GM12878 (cell line): ENCODE data around the gene PTPRN2. TPM values are rescaled to one million over a fixed set of nuclear protein-coding genes. Genes with fewer than 3 reads are reported as not detected.

Source experiments
- ATAC-seq: fragments of 200-7000 bp; cut with Tn5 transposase; 3 replicates; pipeline ENCODE4 v1.9.1; 2020; ENCODE audit warnings: mild to moderate bottlenecking, moderate library complexity
- BruUV-seq: library from RNA; stranded (reverse); fragments of 400-500 nt; replicated peaks from 2 replicates; lab custom pipeline; 2021; lab: Mats Ljungman, UMichigan
- CTCF ChIA-PET: fragments of 300-600 bp; sonication (Branson Sonifier 250); formaldehyde crosslinking; extraction: SDS; loops from one replicate; lab custom pipeline; 2021; ENCODE audit warnings: inconsistent platforms; lab: Yijun Ruan, JAX
- POLR2A ChIA-PET: fragments of 350-600 bp; formaldehyde crosslinking; extraction: SDS; loops from one replicate; lab custom pipeline; 2021; ENCODE audit warnings: inconsistent platforms; lab: Charles Lee
- RAD21 ChIA-PET: fragments of 300-600 bp; sonication (Branson Sonifier 250); formaldehyde crosslinking; loops from one replicate; lab custom pipeline; 2023; ENCODE audit warnings: antibody characterized with exemption; ENCODE audit not compliant: unreplicated experiment; lab: Charles Lee
- SMC1A ChIA-PET: fragments of 300-600 bp; sonication (Branson Sonifier 250); formaldehyde crosslinking; loops from one replicate; lab custom pipeline; 2023; ENCODE audit not compliant: unreplicated experiment, uncharacterized antibody; lab: Charles Lee
- DNase-seq: peaks from one replicate; pipeline ENCODE4 v3.0.0-alpha.2; 2011; ENCODE audit warnings: low read depth, low spot score
- FAIRE-seq: peaks from 3 replicates; lab custom pipeline; 2011; peaks lifted over from hg19 to GRCh38; lab: Jason Lieb, UNC
- H2AFZ ChIP-seq: 2 replicates; pipeline ENCODE4 v1.6.0; 2011; ENCODE audit warnings: low read depth, low read length, control low read depth; ENCODE audit not compliant: control insufficient read depth
- H3K27ac ChIP-seq: 2 replicates; pipeline ENCODE4 v1.5.1; 2011; ENCODE audit warnings: control low read depth; ENCODE audit not compliant: control insufficient read depth, insufficient read depth
- H3K27me3 ChIP-seq, 2 experiments: replicated peaks in 1 of 2; 2 replicates each; pipeline versions ENCODE4 v1.6.0 to v1.6.1; 2011; ENCODE audit warnings: low read length in 1 of 2; ENCODE audit not compliant: control insufficient read depth in 2 of 2, insufficient read depth in 2 of 2
- H3K36me3 ChIP-seq, 2 experiments: 2 replicates each; pipeline ENCODE4 v1.5.1; 2011; ENCODE audit warnings: low read length in 1 of 2; ENCODE audit not compliant: control insufficient read depth in 2 of 2, insufficient read depth in 2 of 2
- H3K4me1 ChIP-seq: 2 replicates; pipeline ENCODE4 v1.6.1; 2011; ENCODE audit warnings: mild to moderate bottlenecking, low read length, moderate library complexity, mixed read lengths; ENCODE audit not compliant: control insufficient read depth, insufficient read depth
- H3K4me2 ChIP-seq: 2 replicates; pipeline ENCODE4 v1.6.0; 2011; ENCODE audit warnings: control low read depth; ENCODE audit not compliant: control insufficient read depth, insufficient read depth
- H3K4me3 ChIP-seq: fragments of 200-600 bp; sonication (generic); 2 replicates; pipeline ENCODE4 v1.5.1; 2016
- H3K79me2 ChIP-seq: 2 replicates; pipeline ENCODE4 v1.6.0; 2011; ENCODE audit warnings: low read length; ENCODE audit not compliant: control insufficient read depth, insufficient read depth
- H3K9ac ChIP-seq: 2 replicates; pipeline ENCODE4 v1.8.0; 2011; ENCODE audit warnings: low read length, control low read depth, mixed read lengths; ENCODE audit not compliant: control insufficient read depth, insufficient read depth
- H3K9me3 ChIP-seq: replicated peaks from 3 replicates; pipeline ENCODE4 v1.5.1; 2011; ENCODE audit warnings: mild to moderate bottlenecking, low read length; ENCODE audit not compliant: control insufficient read depth, insufficient read depth
- H4K20me1 ChIP-seq: 2 replicates; pipeline ENCODE4 v1.6.0; 2011; ENCODE audit not compliant: control insufficient read depth, insufficient read depth
- BHLHE40 ChIP-seq, 2 experiments: fragments of 450-650 bp in 1 of 2; IDR thresholded peaks; 2 replicates each; pipeline ENCODE4 v1.6.1; 2011 to 2017; ENCODE audit warnings: low read depth in 2 of 2, borderline replicate concordance in 1 of 2, improper control_type of control experiment in 1 of 2, low read length in 1 of 2, mild to moderate bottlenecking in 1 of 2
- CBFB ChIP-seq: IDR thresholded peaks from 2 replicates; pipeline ENCODE4 v1.6.1; 2016; ENCODE audit warnings: antibody characterized with exemption, low read depth
- CUX1 ChIP-seq: IDR thresholded peaks from 2 replicates; pipeline ENCODE4 v1.6.1; 2012; ENCODE audit warnings: improper control_type of control experiment, low read depth, low read length; ENCODE audit not compliant: insufficient replicate concordance
- E2F4 ChIP-seq: IDR thresholded peaks from 2 replicates; pipeline ENCODE4 v1.6.1; 2012; ENCODE audit warnings: low read depth, low read length, improper control_type of control experiment
- EP300 ChIP-seq, 2 experiments: fragments of 150-350 bp in 1 of 2; IDR thresholded peaks; 2 replicates each; pipeline ENCODE4 v1.6.1; 2011 to 2012; ENCODE audit warnings: low read depth in 2 of 2, low read length in 2 of 2, borderline replicate concordance in 1 of 2, improper control_type of control experiment in 1 of 2, inconsistent platforms in 1 of 2; ENCODE audit not compliant: control insufficient read depth in 1 of 2
- SKIL ChIP-seq: fragments of 450-650 bp; IDR thresholded peaks from 2 replicates; pipeline ENCODE4 v1.6.1; 2017; ENCODE audit warnings: mild to moderate bottlenecking, low read depth, inconsistent platforms; ENCODE audit not compliant: poor library complexity, severe bottlenecking
- SUZ12 ChIP-seq: fragments of 200-600 bp; sonication (generic); IDR thresholded peaks from one replicate; pipeline ENCODE4 v1.6.1; 2018; ENCODE audit warnings: antibody characterized with exemption, mild to moderate bottlenecking; ENCODE audit not compliant: unreplicated experiment
- WRNIP1 ChIP-seq: IDR thresholded peaks from 2 replicates; pipeline ENCODE4 v1.6.1; 2011; ENCODE audit warnings: low read depth, low read length, improper control_type of control experiment, borderline replicate concordance
- ZSCAN29 ChIP-seq: fragments of 450-650 bp; IDR thresholded peaks from 2 replicates; pipeline ENCODE4 v1.6.1; 2017; ENCODE audit warnings: mild to moderate bottlenecking, moderate library complexity
- WGBS: methylation state at CpG from one replicate; pipeline ENCODE4 v1.1.6; 2016; ENCODE audit warnings: low lambda C conversion rate; ENCODE audit not compliant: insufficient replicate concordance, insufficient coverage; ENCODE audit errors: missing lambda C conversion rate; 5-methylcytosine and 5-hydroxymethylcytosine counted together
- in situ Hi-C: fragments of 300-500 bp; cut with MboI; formaldehyde crosslinking; loops from 9 replicates; pipeline ENCODE4 v1.14.3; 2018; ENCODE audit warnings: mixed read lengths
- intact Hi-C: fragments of 100-400 bp; cut with micrococcal nuclease; formaldehyde crosslinking; loops from one replicate; pipeline ENCODE4 v1.14.2; 2022; ENCODE audit not compliant: unreplicated experiment
- polyA plus RNA-seq, 11 experiments: library from polyadenylated mRNA; depleted of rRNA in 4 of 11; unstranded in 6 of 11; stranded (reverse) in 5 of 11; fragments of >200 nt; fragmentation: Nextera tagmentation in 4 of 11; fragmentation: Illumina TruSeq in 1 of 11; extraction: Ambion mirVana in 4 of 11; extraction: Trizol in 1 of 11; gene quantifications; 1 replicate in 1 of 11; 2 replicates in 10 of 11; pipeline versions ENCODE4 v1.2.1 to v1.2.3, GENCODE V29; 2011 to 2016; ENCODE audit warnings: inconsistent platforms in 2 of 11, missing spikeins in 2 of 11, low read depth in 1 of 11
- total RNA-seq, 4 experiments: library from RNA; depleted of rRNA in 3 of 4; stranded (reverse); fragments of >200 nt in 3 of 4; fragmentation: Illumina TruSeq in 1 of 4; extraction: Trizol in 1 of 4; gene quantifications; 2 replicates each; pipeline versions ENCODE4 v1.2.1 to v1.2.3, GENCODE V29; 2013 to 2021

PTPRN2 gene
- total and polyA plus RNA-seq, 10 of the 15 experiments (the other 5 are each of a cell fraction or from before 2014, with no cell fraction given) = 5.4 TPM; not detected in 9

- H3K9me3 ChIP-seq = no peaks in the 10 kb centered on the region; the same call in 2 of the 3 replicates
- ChIA-PET CTCF (no interaction called here), SMC1A (no interaction called here), POLR2A (no interaction called here), RAD21 (no interaction called here)
- H3K4me2 ChIP-seq = no peak overlapping the region
- WGBS = 30% methylated on average over 9 of the region's 13 CpGs
- no peaks in the 10 kb centered on the region for H3K36me3 ChIP-seq
- no peaks in the 10 kb centered on the region for H3K4me1 ChIP-seq
- no TSS peak for BruUV-seq
- no peak overlapping the region for H3K27ac ChIP-seq
- no peaks in the 10 kb centered on the region for H3K79me2 ChIP-seq
- H4K20me1 ChIP-seq = no peaks in the 10 kb centered on the region
- ATAC-seq = no peak
- in situ Hi-C loops = no loop called here
- intact Hi-C loops = no loop called here
- H3K9ac ChIP-seq = no peak overlapping the region
- no peak overlapping the region for H2AFZ ChIP-seq
- TF ChIP-seq EP300 (IDR thresholded peaks at IDR 0.05; ENCODE audit: borderline replicate concordance in 1 of 2, control insufficient read depth in 1 of 2, low read depth in 2 of 2, low read length in 2 of 2) (no peak), CUX1 (no peak), SUZ12 (no peak), WRNIP1 (no peak), E2F4 (no peak), CBFB (no peak), SKIL (no peak), BHLHE40 (IDR thresholded peaks at IDR 0.05; ENCODE audit: borderline replicate concordance in 1 of 2, low read depth in 2 of 2, low read length in 1 of 2) (no peak), ZSCAN29 (no peak)
- H3K27me3 ChIP-seq = no peaks in the 10 kb centered on the region
- FAIRE-seq = no peak
- DNase-seq = no peak
- H3K4me3 ChIP-seq = no peak overlapping the region
Measured at GRCh38 chr7:157989589-157989988, 598.0 kb downstream of the PTPRN2 start.
